ENCODE measurements around the gene LDLRAD3. TPM values are rescaled to one million over a fixed set of nuclear protein-coding genes. Genes with fewer than 3 reads are reported as not detected.

LDLRAD3 gene
- total RNA-seq, 1 experiment from 2014 or later = 19.0 TPM

DNA sequence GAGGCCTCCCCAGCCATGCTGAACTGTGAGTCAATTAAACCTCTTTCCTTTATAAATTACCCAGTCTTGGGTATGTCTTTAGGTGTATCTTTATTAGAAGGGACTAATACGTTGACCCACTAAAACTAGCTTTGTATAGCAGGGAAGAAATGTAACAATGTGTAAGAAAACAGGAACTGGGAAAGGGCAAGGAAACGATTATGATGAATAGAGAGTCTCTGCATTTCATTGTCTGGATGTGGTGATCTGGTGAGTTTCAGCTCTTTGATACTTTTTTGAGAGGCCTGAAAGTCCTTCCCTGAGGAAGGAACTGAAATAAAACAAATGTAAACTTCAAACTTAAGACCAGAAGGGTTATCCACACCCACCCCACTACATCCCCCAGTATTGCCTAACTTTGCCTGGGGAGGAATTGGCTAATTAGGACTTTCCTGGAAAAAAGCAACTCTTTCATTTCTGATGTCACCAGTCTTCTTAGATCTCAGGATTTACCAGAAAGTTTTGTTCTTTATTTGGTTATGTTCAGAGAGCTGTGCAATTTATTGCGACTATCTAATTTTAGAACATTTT is 119.0 kb downstream of the LDLRAD3 start:
- RAD21 ChIA-PET (ENCODE audit: low non-redundant PET in 1 of 2, low total read pairs in 2 of 2, uncharacterized antibody in 2 of 2, unreplicated experiment in 2 of 2) = no interaction called here
- POLR2A ChIA-PET = no interaction called here
- Histone ChIP-seq H3K9me2 (ENCODE audit: insufficient read depth) (no peaks in the 10 kb centered on the region), H3K9ac (ENCODE audit: low read length) (no peak overlapping the region), H3K9me3 (ENCODE audit: control insufficient read depth in 1 of 2, insufficient read depth in 1 of 2, low read depth in 1 of 2, low read length in 2 of 2) (peaks cover 4 to 7% of the 10 kb centered on the region in 2 experiments; a peak in 2 of 4 replicates), H3K27me3 (ENCODE audit: insufficient read depth, low read length) (no peaks in the 10 kb centered on the region), H3K27ac (ENCODE audit: low read depth, low read length) (no peak overlapping the region), H3K79me2 (ENCODE audit: insufficient read depth, low read length) (no peaks in the 10 kb centered on the region), H3K4me2 (ENCODE audit: low read length) (no peak overlapping the region), H4K20me1 (ENCODE audit: insufficient read depth) (no peaks in the 10 kb centered on the region), H3K4me1 (ENCODE audit: control insufficient read depth in 1 of 2, insufficient read depth in 2 of 2, low read length in 2 of 2) (no peaks in the 10 kb centered on the region), H3K4me3 (replicated peaks in 1 of 2; ENCODE audit: low read depth in 1 of 2, low read length in 2 of 2) (no peak overlapping the region), H2AFZ (ENCODE audit: low read depth, low read length, poor library complexity, severe bottlenecking) (no peak overlapping the region), H3K36me3 (ENCODE audit: control insufficient read depth in 1 of 2, insufficient read depth in 2 of 2, low read length in 2 of 2) (0 out of 4 replicates have a peak, but pooled peaks cover 0 to 5% of the 10 kb centered on the region in 2 experiments)
- ATAC-seq (no peak), DNase-seq (ENCODE audit: low read depth, low spot score) (no peak)
- intact Hi-C loops (cut with micrococcal nuclease) = no loop called here
- no TSS peak for BruUV-seq (replicated peaks)
- TF ChIP-seq ZFX (IDR thresholded peaks at IDR 0.05) (no peak), CTCF (IDR thresholded peaks at IDR 0.05 in 2 of 3, conservative IDR thresholded peaks at IDR 0.05 in 1 of 3; ENCODE audit: borderline replicate concordance in 1 of 3, insufficient read depth in 1 of 3, low read depth in 2 of 3, low read length in 2 of 3) (no peak)
- CTCF ChIA-PET = no interaction called here

DNA sequence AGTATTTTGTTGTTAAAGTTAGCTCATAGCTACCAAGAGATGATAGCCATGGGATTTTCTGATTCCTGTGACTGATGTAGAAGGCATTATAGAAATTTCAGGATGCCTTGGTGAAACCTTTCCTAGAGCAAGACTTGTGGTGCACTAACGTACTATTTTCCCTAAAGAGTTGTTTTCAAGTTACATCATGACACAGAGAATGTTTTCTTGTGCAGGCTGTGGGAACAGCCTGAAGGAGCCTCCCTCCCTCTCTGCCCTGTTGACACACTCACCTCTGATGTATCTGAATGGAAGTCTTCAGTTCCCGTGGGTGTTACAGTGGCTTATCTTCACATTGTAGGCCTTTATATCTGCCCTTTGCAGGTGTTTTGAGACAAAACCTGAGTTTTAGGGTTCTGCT is 121.6 kb downstream of the LDLRAD3 start:
- intact Hi-C loops (cut with micrococcal nuclease) = no loop called here
- DNase-seq (ENCODE audit: low read depth, low spot score) (no peak), ATAC-seq (no peak)

More for the DNA sequence above, 121.6 kb downstream of the LDLRAD3 start:
- Histone ChIP-seq H3K9me2 (ENCODE audit: insufficient read depth) (no peaks in the 10 kb centered on the region), H3K27me3 (ENCODE audit: insufficient read depth, low read length) (no peaks in the 10 kb centered on the region), H3K79me2 (ENCODE audit: insufficient read depth, low read length) (no peaks in the 10 kb centered on the region), H4K20me1 (ENCODE audit: insufficient read depth) (no peaks in the 10 kb centered on the region), H3K9ac (ENCODE audit: low read length) (no peak overlapping the region), H3K36me3 (ENCODE audit: control insufficient read depth in 1 of 2, insufficient read depth in 2 of 2, low read length in 2 of 2) (0 out of 4 replicates have a peak, but pooled peaks cover 0 to 5% of the 10 kb centered on the region in 2 experiments), H3K27ac (ENCODE audit: low read depth, low read length) (no peak overlapping the region), H3K4me1 (ENCODE audit: control insufficient read depth in 1 of 2, insufficient read depth in 2 of 2, low read length in 2 of 2) (no peaks in the 10 kb centered on the region), H3K4me3 (replicated peaks in 1 of 2; ENCODE audit: low read depth in 1 of 2, low read length in 2 of 2) (no peak overlapping the region), H3K9me3 (ENCODE audit: control insufficient read depth in 1 of 2, insufficient read depth in 1 of 2, low read depth in 1 of 2, low read length in 2 of 2) (peaks cover 4 to 7% of the 10 kb centered on the region in 2 experiments; a peak in 2 of 4 replicates), H3K4me2 (ENCODE audit: low read length) (no peak overlapping the region), H2AFZ (ENCODE audit: low read depth, low read length, poor library complexity, severe bottlenecking) (no peak overlapping the region)
- TF ChIP-seq POLR2A (IDR thresholded peaks at IDR 0.05; ENCODE audit: borderline replicate concordance, extremely low read depth, insufficient read depth, insufficient read length) = no peak
- TF ChIP-seq TCF7L2 (IDR thresholded peaks at IDR 0.05; ENCODE audit: borderline replicate concordance, extremely low read depth, insufficient read depth, insufficient read length) = no peak
- no peak for TF ChIP-seq POLR2AphosphoS5 (IDR thresholded peaks at IDR 0.05; ENCODE audit: low read depth, low read length)
- TF ChIP-seq JUND (IDR thresholded peaks at IDR 0.05) = no peak
- TF ChIP-seq SP1 (IDR thresholded peaks at IDR 0.05; ENCODE audit: low read depth) = no peak
- TF ChIP-seq SIN3A (IDR thresholded peaks at IDR 0.05; ENCODE audit: low read depth) = no peak
- no peak for TF ChIP-seq EZH2 (IDR thresholded peaks at IDR 0.05)
- no peak for TF ChIP-seq RAD21 (IDR thresholded peaks at IDR 0.05; ENCODE audit: low read depth)
- TF ChIP-seq MAX (IDR thresholded peaks at IDR 0.05) = no peak
- TF ChIP-seq YY1 (IDR thresholded peaks at IDR 0.05; ENCODE audit: extremely low read depth, insufficient replicate concordance, low read depth, low read length) = no peak
- TF ChIP-seq CEBPB (IDR thresholded peaks at IDR 0.05; ENCODE audit: low read depth) = no peak
- TF ChIP-seq CBX3 (IDR thresholded peaks at IDR 0.05; ENCODE audit: low read depth) = no peak
- TF ChIP-seq ZBTB33 (IDR thresholded peaks at IDR 0.05; ENCODE audit: extremely low read depth, insufficient replicate concordance, low read length) = no peak
- no peak for TF ChIP-seq SRF (IDR thresholded peaks at IDR 0.05; ENCODE audit: low read depth)
- no peak for TF ChIP-seq ELF1 (IDR thresholded peaks at IDR 0.05; ENCODE audit: borderline replicate concordance, low read depth)
- no peak for TF ChIP-seq ZNF274 (IDR thresholded peaks at IDR 0.05; ENCODE audit: low read depth, low read length)
- RAD21 ChIA-PET (ENCODE audit: low non-redundant PET in 1 of 2, low total read pairs in 2 of 2, uncharacterized antibody in 2 of 2, unreplicated experiment in 2 of 2) = no interaction called here
- POLR2A ChIA-PET = no interaction called here
- BruUV-seq (replicated peaks) = no TSS peak
- CTCF ChIA-PET = interaction anchor here (0.7 kb wide), 1 partner anchor 9 kb away, joined by 3 read pairs; no protein-coding TSS in a partner anchor
